Lung (tissue), 12 donors: ENCODE data around the gene ZNFX1. TPM values are rescaled to one million over a fixed set of nuclear protein-coding genes. Genes with fewer than 3 reads are reported as not detected.
A peak's percentile ranks its signal among the peaks of the same experiment; 100 is the strongest.

Experiments used
- ATAC-seq: fragments of 200-7000 bp; cut with Tn5 transposase; one replicate; pipeline ENCODE4 v1.9.1; 2020; ENCODE audit warnings: moderate number of reproducible peaks; ENCODE audit not compliant: insufficient read depth, low FRiP score
- DNase-seq, 3 donors: peaks; one replicate each; pipeline ENCODE4 v3.0.0-alpha.2; 2013 to 2017
- H3K27ac ChIP-seq, 2 donors: one replicate each; pipeline ENCODE4 v1.5.1; 2013; ENCODE audit warnings: mild to moderate bottlenecking in 2 of 2, moderate library complexity in 2 of 2, control low read depth in 1 of 2, inconsistent platforms in 1 of 2, low read depth in 1 of 2, low read length in 1 of 2
- H3K27me3 ChIP-seq, 3 donors: one replicate each; pipeline ENCODE4 v1.5.1; 2013; ENCODE audit warnings: low read length in 2 of 3; ENCODE audit not compliant: control insufficient read depth in 3 of 3, insufficient read depth in 3 of 3
- H3K36me3 ChIP-seq, 4 donors: one replicate each; pipeline ENCODE4 v1.5.1; 2013; ENCODE audit warnings: low read length in 4 of 4, mild to moderate bottlenecking in 1 of 4, moderate library complexity in 1 of 4; ENCODE audit not compliant: control insufficient read depth in 4 of 4, insufficient read depth in 4 of 4
- H3K4me1 ChIP-seq, 5 donors: one replicate each; pipeline ENCODE4 v1.5.1; 2013; ENCODE audit warnings: low read length in 5 of 5, mild to moderate bottlenecking in 2 of 5, moderate library complexity in 1 of 5; ENCODE audit not compliant: control insufficient read depth in 5 of 5, insufficient read depth in 5 of 5
- H3K4me3 ChIP-seq: one replicate; pipeline ENCODE4 v1.5.1; 2013; ENCODE audit warnings: mild to moderate bottlenecking, control low read depth, moderate library complexity
- H3K9ac ChIP-seq, 2 donors: one replicate each; pipeline ENCODE4 v1.5.1; 2013; ENCODE audit warnings: low read length in 2 of 2, control low read depth in 1 of 2; ENCODE audit not compliant: insufficient read depth in 1 of 2
- H3K9me3 ChIP-seq, 4 donors: one replicate each; pipeline ENCODE4 v1.5.1; 2013; ENCODE audit warnings: low read length in 3 of 4, mild to moderate bottlenecking in 1 of 4, moderate library complexity in 1 of 4; ENCODE audit not compliant: control insufficient read depth in 4 of 4, insufficient read depth in 3 of 4
- CTCF ChIP-seq: IDR thresholded peaks from 2 replicates; pipeline ENCODE4 v1.5.1; 2012; ENCODE audit warnings: mild to moderate bottlenecking; ENCODE audit errors: control extremely low read depth, extremely low read depth
- WGBS, 2 donors: extraction: QIAGEN DNeasy Blood & Tissue Kit; methylation state at CpG; one replicate each; pipeline ENCODE4 v1.1.7; 2013; 5-methylcytosine and 5-hydroxymethylcytosine counted together
- polyA plus RNA-seq, 2 donors: library from polyadenylated mRNA; stranded (reverse); fragments of 200-250 nt; gene quantifications; one replicate each; pipeline ENCODE4 v1.2.1, GENCODE V29; 2013
- total RNA-seq, 2 donors: library from RNA; depleted of rRNA in 1 of 2; stranded (reverse); fragments of >200 nt in 1 of 2; gene quantifications; one replicate each; pipeline ENCODE4 v1.2.1, GENCODE V29; 2014 to 2021
- donor health status: control.
- donor health status: control.
- donor health status: Bipolar disorder and iron deficiency.
- donor health status: healthy.
- donor health status: DM: yes; HTN: yes; CAD: no.

Gene ZNFX1
- total and polyA plus RNA-seq, 4 donors: 9.5 to 33.9 (median 24.1) TPM

- WGBS, 2 donors: 78 to 92% methylated on average over 10 of the region's 10 CpGs
- H3K27ac ChIP-seq: peak overlapping the region in 1 of 2 donors; percentile 45
- no peak for TF ChIP-seq CTCF
- H3K9me3 ChIP-seq: peaks cover 0 to 19% (median 15%) of the 10 kb centered on the region in 4 donors
- H3K27me3 ChIP-seq: no peaks in the 10 kb centered on the region
- peaks cover 56 to 76% (median 62%) of the 10 kb centered on the region in 4 donors for H3K36me3 ChIP-seq
- H3K4me3 ChIP-seq: no peak overlapping the region
- H3K4me1 ChIP-seq: peaks cover 0 to 14% (median 0%) of the 10 kb centered on the region in 5 donors
- no peak for ATAC-seq
- no peak overlapping the region for H3K9ac ChIP-seq
- DNase-seq: peak; percentile 27 to 86 (median 69)
Observed at GRCh38 chr20:49288784-49289696, 11.2 kb upstream of the ZNFX1 start.

GRCh38 chr20:49288250-49288751, 10.4 kb upstream of the ZNFX1 start:
- H3K4me3 ChIP-seq: no peak overlapping the region
- DNase-seq (no peak), ATAC-seq (no peak)
- peaks cover 0 to 22% (median 17%) of the 10 kb centered on the region in 4 donors for H3K9me3 ChIP-seq
- no peak overlapping the region for H3K9ac ChIP-seq
- H3K36me3 ChIP-seq: peaks cover 61 to 83% (median 70%) of the 10 kb centered on the region in 4 donors
- H3K27me3 ChIP-seq: no peaks in the 10 kb centered on the region
- peaks cover 0 to 14% (median 0%) of the 10 kb centered on the region in 5 donors for H3K4me1 ChIP-seq
- H3K27ac ChIP-seq: peak overlapping the region in 1 of 2 donors; percentile 42
- WGBS, 2 donors: 78 to 83% methylated on average over 2 of the region's 2 CpGs
- TF ChIP-seq CTCF: no peak

DNA sequence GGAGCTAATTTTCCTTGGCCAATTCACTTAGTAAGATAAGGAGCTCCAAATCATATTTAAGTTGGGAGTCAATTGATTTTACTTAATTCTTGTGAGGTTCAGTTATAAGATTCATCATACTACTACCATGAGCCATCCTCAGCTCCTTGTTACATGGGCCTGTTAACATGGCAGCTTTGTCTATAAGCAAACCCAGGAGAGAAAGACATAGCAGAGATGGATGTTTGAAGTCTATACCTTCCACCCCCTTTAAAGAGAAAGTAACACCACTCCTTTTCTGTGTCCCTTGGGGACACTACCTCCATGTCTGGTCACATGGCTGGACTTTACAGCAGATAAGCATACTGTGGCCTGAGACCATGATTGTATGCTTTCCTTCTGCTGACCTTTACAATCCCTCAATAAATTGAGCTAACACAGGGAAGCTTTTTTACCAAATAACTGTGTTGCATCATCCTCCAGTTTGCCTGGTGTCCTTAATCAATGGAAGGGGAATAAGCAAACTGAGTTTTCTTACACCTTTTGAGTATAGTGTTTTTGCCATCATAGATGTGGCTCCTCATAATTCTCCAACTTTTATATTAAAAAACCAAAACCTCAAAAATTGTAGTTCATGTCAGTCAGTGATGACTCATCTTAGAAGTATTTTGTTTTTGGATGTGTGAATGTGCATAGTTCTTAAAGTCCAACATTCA, 9.8 kb upstream of the ZNFX1 start:
- no peak for TF ChIP-seq CTCF
- Histone ChIP-seq H3K9ac (no peak overlapping the region), H3K27ac (peak overlapping the region in 1 of 2 donors; percentile 65), H3K9me3 (peaks cover 0 to 25% (median 18%) of the 10 kb centered on the region in 4 donors), H3K27me3 (no peaks in the 10 kb centered on the region), H3K36me3 (peaks cover 64 to 89% (median 76%) of the 10 kb centered on the region in 4 donors), H3K4me3 (no peak overlapping the region), H3K4me1 (peaks cover 0 to 15% (median 0%) of the 10 kb centered on the region in 5 donors)
- ATAC-seq (no peak), DNase-seq (peak in 1 of 3 donors; percentile 7)
